GM10248 (cell line): Measurements from ENCODE around the gene LITAFD.
A peak's percentile ranks its signal among the peaks of the same experiment; 100 is the strongest.

Experiments used
- CTCF ChIA-PET: fragments of 300-600 bp; sonication (Branson Sonifier 250); formaldehyde crosslinking; extraction: SDS; loops from one replicate; lab custom pipeline; 2021; ENCODE audit warnings: antibody characterized with exemption; lab: Yijun Ruan, JAX
- POLR2A ChIA-PET: fragments of 350-650 bp; sonication (Branson Sonifier 250); formaldehyde crosslinking; extraction: SDS; loops from one replicate; lab custom pipeline; 2020; ENCODE audit warnings: antibody characterized with exemption; lab: Yijun Ruan, JAX
- DNase-seq: peaks from one replicate; pipeline ENCODE4 v3.0.0; 2012; ENCODE audit errors: extremely low spot score
- CTCF ChIP-seq: IDR thresholded peaks from 2 replicates; pipeline ENCODE4 v1.5.1; 2012; ENCODE audit warnings: mild to moderate bottlenecking, low read depth; ENCODE audit errors: extremely low read depth, missing control alignments, control extremely low read depth

Gene LITAFD

GRCh38 chr16:8847145-8847544 is 35.0 kb upstream of the LITAFD start:
- POLR2A ChIA-PET, result no interaction called here

GRCh38 chr16:8847623-8848022 is 34.5 kb upstream of the LITAFD start:
- ChIA-PET POLR2A (no interaction called here), CTCF (no interaction called here)
- DNase-seq, result peak; percentile 12
- TF ChIP-seq CTCF, result no peak

More at GRCh38 chr16:8847145-8847544, 35.0 kb upstream of the LITAFD start:
- DNase-seq, result peak; percentile 6
- no peak for TF ChIP-seq CTCF
- CTCF ChIA-PET, result no interaction called here

- no peak for DNase-seq
- no peak for TF ChIP-seq CTCF
- ChIA-PET POLR2A (no interaction called here), CTCF (no interaction called here)
These were observed 33.8 kb upstream of the LITAFD start for GRCh38 chr16:8848231-8848938.

- ChIA-PET CTCF (no interaction called here), POLR2A (no interaction called here)
- no peak for DNase-seq
- no peak for TF ChIP-seq CTCF
These were observed 33.2 kb upstream of the LITAFD start for GRCh38 chr16:8848939-8849391.

- no peak for DNase-seq
- TF ChIP-seq CTCF, result no peak
- CTCF ChIA-PET, result no interaction called here
- POLR2A ChIA-PET, result no interaction called here
These were observed 32.6 kb upstream of the LITAFD start for GRCh38 chr16:8849411-8850011.

- POLR2A ChIA-PET, result no interaction called here
- DNase-seq, result no peak
- no peak for TF ChIP-seq CTCF
- CTCF ChIA-PET, result interaction anchor here (1.2 to 2.5 kb wide), 3 partner anchors 28 to 97 kb away, joined by 3 to 6 read pairs (median 3); no protein-coding TSS in a partner anchor
These were observed 31.8 kb upstream of the LITAFD start for GRCh38 chr16:8850279-8850885.
